Measurements from ENCODE around the gene PLCL2. TPM values are rescaled to one million over a fixed set of nuclear protein-coding genes. Genes with fewer than 3 reads are reported as not detected.

The PLCL2 gene
- total RNA-seq, 1 experiment from 2014 or later: 3.0 TPM

DNA sequence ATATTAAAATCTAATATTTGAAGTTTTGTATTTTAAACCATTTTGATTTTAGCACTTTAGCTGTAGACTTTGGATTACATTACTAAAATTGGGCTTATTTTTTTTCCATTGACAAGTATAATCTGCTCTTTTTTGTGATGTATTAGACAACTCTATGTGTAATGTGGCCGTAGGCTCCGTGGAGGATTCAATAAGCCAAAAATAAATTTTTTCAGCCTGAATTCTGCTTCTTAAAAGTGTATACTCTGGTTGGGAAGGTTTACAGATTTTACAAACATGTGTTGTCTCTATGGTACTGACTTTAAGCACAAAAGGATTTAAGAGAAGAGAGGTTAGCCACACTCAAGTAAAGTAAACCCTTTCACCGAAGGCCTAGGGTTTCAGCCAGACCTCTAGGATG, 110.8 kb downstream of the PLCL2 start:
- Histone ChIP-seq H3K36me3 (ENCODE audit: control insufficient read depth, insufficient read depth, low read length) (no peaks in the 10 kb centered on the region), H3K4me1 (ENCODE audit: control insufficient read depth, insufficient read depth, low read length) (no peaks in the 10 kb centered on the region; the same call in 1 of the 2 replicates), H3K27me3 (ENCODE audit: control insufficient read depth, insufficient read depth, low read length) (no peaks in the 10 kb centered on the region), H3K4me3 (ENCODE audit: low read depth in 2 of 2, low read length in 2 of 2) (no peak overlapping the region), H3K9me3 (ENCODE audit: control insufficient read depth, insufficient read depth, low read depth, low read length) (no peaks in the 10 kb centered on the region), H3K27ac (ENCODE audit: low read length) (no peak overlapping the region)
- CTCF ChIA-PET: no interaction called here
- ATAC-seq: no peak
- no peak for DNase-seq (ENCODE audit: low read depth, low spot score)
- no TSS peak for BruUV-seq (replicated peaks)
- TF ChIP-seq TCF7L2 (IDR thresholded peaks at IDR 0.05; ENCODE audit: low read depth, low read length): no peak
- no peak for TF ChIP-seq SIN3A (IDR thresholded peaks at IDR 0.05; ENCODE audit: borderline replicate concordance, insufficient read depth, low read depth, low read length)
- TF ChIP-seq, protein P1, sequence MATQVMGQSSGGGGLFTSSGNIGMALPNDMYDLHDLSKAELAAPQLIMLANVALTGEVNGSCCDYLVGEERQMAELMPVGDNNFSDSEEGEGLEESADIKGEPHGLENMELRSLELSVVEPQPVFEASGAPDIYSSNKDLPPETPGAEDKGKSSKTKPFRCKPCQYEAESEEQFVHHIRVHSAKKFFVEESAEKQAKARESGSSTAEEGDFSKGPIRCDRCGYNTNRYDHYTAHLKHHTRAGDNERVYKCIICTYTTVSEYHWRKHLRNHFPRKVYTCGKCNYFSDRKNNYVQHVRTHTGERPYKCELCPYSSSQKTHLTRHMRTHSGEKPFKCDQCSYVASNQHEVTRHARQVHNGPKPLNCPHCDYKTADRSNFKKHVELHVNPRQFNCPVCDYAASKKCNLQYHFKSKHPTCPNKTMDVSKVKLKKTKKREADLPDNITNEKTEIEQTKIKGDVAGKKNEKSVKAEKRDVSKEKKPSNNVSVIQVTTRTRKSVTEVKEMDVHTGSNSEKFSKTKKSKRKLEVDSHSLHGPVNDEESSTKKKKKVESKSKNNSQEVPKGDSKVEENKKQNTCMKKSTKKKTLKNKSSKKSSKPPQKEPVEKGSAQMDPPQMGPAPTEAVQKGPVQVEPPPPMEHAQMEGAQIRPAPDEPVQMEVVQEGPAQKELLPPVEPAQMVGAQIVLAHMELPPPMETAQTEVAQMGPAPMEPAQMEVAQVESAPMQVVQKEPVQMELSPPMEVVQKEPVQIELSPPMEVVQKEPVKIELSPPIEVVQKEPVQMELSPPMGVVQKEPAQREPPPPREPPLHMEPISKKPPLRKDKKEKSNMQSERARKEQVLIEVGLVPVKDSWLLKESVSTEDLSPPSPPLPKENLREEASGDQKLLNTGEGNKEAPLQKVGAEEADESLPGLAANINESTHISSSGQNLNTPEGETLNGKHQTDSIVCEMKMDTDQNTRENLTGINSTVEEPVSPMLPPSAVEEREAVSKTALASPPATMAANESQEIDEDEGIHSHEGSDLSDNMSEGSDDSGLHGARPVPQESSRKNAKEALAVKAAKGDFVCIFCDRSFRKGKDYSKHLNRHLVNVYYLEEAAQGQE (IDR thresholded peaks at IDR 0.05; ENCODE audit: insufficient read depth in 1 of 2, low read depth in 2 of 2, low read length in 1 of 2): no peak
- no peak for TF ChIP-seq POLR2AphosphoS5 (IDR thresholded peaks at IDR 0.05; ENCODE audit: low read depth, low read length)
- TF ChIP-seq CTCF (IDR thresholded peaks at IDR 0.05): no peak
- POLR2A ChIA-PET: no interaction called here
- in situ Hi-C loops (cut with HindIII; ENCODE audit: low pct_unique_long_range_greater_than_20kb, low sequenced_read_pairs): no loop called here
- intact Hi-C loops (cut with micrococcal nuclease; ENCODE audit: unreplicated experiment): no loop called here

GRCh38 chr3:16998236-16998923, 113.6 kb downstream of the PLCL2 start:
- in situ Hi-C loops (cut with HindIII; ENCODE audit: low pct_unique_long_range_greater_than_20kb, low sequenced_read_pairs): no loop called here
- no peak for DNase-seq (ENCODE audit: low read depth, low spot score)
- Histone ChIP-seq H3K27ac (ENCODE audit: low read length) (no peak overlapping the region), H3K36me3 (ENCODE audit: control insufficient read depth, insufficient read depth, low read length) (no peaks in the 10 kb centered on the region), H3K4me1 (ENCODE audit: control insufficient read depth, insufficient read depth, low read length) (no peaks in the 10 kb centered on the region; the same call in 1 of the 2 replicates), H3K4me3 (ENCODE audit: low read depth in 2 of 2, low read length in 2 of 2) (no peak overlapping the region), H3K27me3 (ENCODE audit: control insufficient read depth, insufficient read depth, low read length) (no peaks in the 10 kb centered on the region), H3K9me3 (ENCODE audit: control insufficient read depth, insufficient read depth, low read depth, low read length) (no peaks in the 10 kb centered on the region)
- intact Hi-C loops (cut with micrococcal nuclease; ENCODE audit: unreplicated experiment): no loop called here
- no peak for ATAC-seq
- ChIA-PET CTCF (no interaction called here), POLR2A (no interaction called here)
- no TSS peak for BruUV-seq (replicated peaks)
- TF ChIP-seq TCF7L2 (IDR thresholded peaks at IDR 0.05; ENCODE audit: low read depth, low read length) (no peak), CTCF (IDR thresholded peaks at IDR 0.05) (no peak), POLR2AphosphoS5 (IDR thresholded peaks at IDR 0.05; ENCODE audit: low read depth, low read length) (no peak), SIN3A (IDR thresholded peaks at IDR 0.05; ENCODE audit: borderline replicate concordance, insufficient read depth, low read depth, low read length) (no peak)
- TF ChIP-seq, protein P1 (IDR thresholded peaks at IDR 0.05; ENCODE audit: insufficient read depth in 1 of 2, low read depth in 2 of 2, low read length in 1 of 2): no peak

Measured in Panc1 (cell line).